ENCODE results near the gene GLYR1.
A peak's percentile ranks its signal among the peaks of the same experiment; 100 is the strongest.

The GLYR1 gene

GRCh38 chr16:4768549-4769305, 78.4 kb downstream of the GLYR1 start:
- DNase-seq (ENCODE audit: insufficient read length, low spot score), result peak; percentile 64
- FAIRE-seq, result no peak
- no peak for TF ChIP-seq CTCF (IDR thresholded peaks at IDR 0.05; ENCODE audit: insufficient read depth, missing control alignments)

GRCh38 chr16:4767872-4768548, 79.1 kb downstream of the GLYR1 start:
- DNase-seq (ENCODE audit: insufficient read length, low spot score) (no peak), FAIRE-seq (no peak)
- TF ChIP-seq CTCF (IDR thresholded peaks at IDR 0.05; ENCODE audit: insufficient read depth, missing control alignments), result no peak

- no peak for TF ChIP-seq CTCF (IDR thresholded peaks at IDR 0.05; ENCODE audit: insufficient read depth, missing control alignments)
- no peak for FAIRE-seq
- DNase-seq (ENCODE audit: insufficient read length, low spot score), result peak; percentile 86
These were observed 80.0 kb downstream of the GLYR1 start, which contains the start of gene ZNF500 for GRCh38 chr16:4766875-4767628. Gene ZNF500 (minus strand): TSS chr16:4767162. CDS start chr16:4765978, 1,184 bp downstream.

GRCh38 chr16:4765511-4766474, 81.3 kb downstream of the GLYR1 start:
- FAIRE-seq, result no peak
- DNase-seq (ENCODE audit: insufficient read length, low spot score), result no peak
- TF ChIP-seq CTCF (IDR thresholded peaks at IDR 0.05; ENCODE audit: insufficient read depth, missing control alignments), result no peak

- FAIRE-seq, result no peak
- no peak for DNase-seq (ENCODE audit: insufficient read length, low spot score)
- no peak for TF ChIP-seq CTCF (IDR thresholded peaks at IDR 0.05; ENCODE audit: insufficient read depth, missing control alignments)
These were observed 83.3 kb downstream of the GLYR1 start for GRCh38 chr16:4763791-4764190.

- no peak for FAIRE-seq
- no peak for TF ChIP-seq CTCF (IDR thresholded peaks at IDR 0.05; ENCODE audit: insufficient read depth, missing control alignments)
- no peak for DNase-seq (ENCODE audit: insufficient read length, low spot score)
These were observed 84.9 kb downstream of the GLYR1 start for GRCh38 chr16:4762205-4762604.
